ENCODE results near the gene MORC2. TPM values are rescaled to one million over a fixed set of nuclear protein-coding genes. Genes with fewer than 3 reads are reported as not detected.

MORC2 gene
- polyA plus RNA-seq, 1 donor from 2014 or later: 15.1 TPM

- Histone ChIP-seq H3K27me3 (ENCODE audit: insufficient read depth, low read depth, low read length) (no peaks in the 10 kb centered on the region), H3K4me2 (ENCODE audit: low read length) (no peak overlapping the region), H3K9me2 (ENCODE audit: insufficient read depth, low read length) (no peaks in the 10 kb centered on the region), H3K36me3 (ENCODE audit: insufficient read depth, low read length) (peaks cover 6% of the 10 kb centered on the region), H3F3A (ENCODE audit: insufficient read depth, low read length, poor library complexity, severe bottlenecking) (no peaks in the 10 kb centered on the region), H2AFZ (ENCODE audit: low read depth, low read length) (no peak overlapping the region), H3K27ac (ENCODE audit: low read length) (no peak overlapping the region), H3K4me3 (ENCODE audit: low read length) (no peak overlapping the region), H3K79me2 (replicated peaks; ENCODE audit: insufficient read depth, low read length) (no peaks in the 10 kb centered on the region), H3K9me3 (ENCODE audit: low read length) (no peaks in the 10 kb centered on the region), H4K20me1 (ENCODE audit: insufficient read depth) (no peaks in the 10 kb centered on the region), H3K9ac (ENCODE audit: low read length) (no peak overlapping the region)
- no peak for TF ChIP-seq EP300 (conservative IDR thresholded peaks at IDR 0.05; ENCODE audit: poor library complexity, severe bottlenecking)
- TF ChIP-seq TAF1 (IDR thresholded peaks at IDR 0.05; ENCODE audit: low read depth): no peak
Measured at GRCh38 chr22:30885001-30885366, 83.6 kb downstream of the MORC2 start.

GRCh38 chr22:30884211-30885000, 84.2 kb downstream of the MORC2 start:
- Histone ChIP-seq H3K4me2 (ENCODE audit: low read length) (no peak overlapping the region), H3F3A (ENCODE audit: insufficient read depth, low read length, poor library complexity, severe bottlenecking) (no peaks in the 10 kb centered on the region), H3K9ac (ENCODE audit: low read length) (no peak overlapping the region), H3K9me3 (ENCODE audit: low read length) (no peaks in the 10 kb centered on the region), H3K4me3 (ENCODE audit: low read length) (no peak overlapping the region), H3K36me3 (ENCODE audit: insufficient read depth, low read length) (peaks cover 6% of the 10 kb centered on the region), H4K20me1 (ENCODE audit: insufficient read depth) (no peaks in the 10 kb centered on the region), H3K79me2 (replicated peaks; ENCODE audit: insufficient read depth, low read length) (no peaks in the 10 kb centered on the region), H3K27me3 (ENCODE audit: insufficient read depth, low read depth, low read length) (no peaks in the 10 kb centered on the region), H3K9me2 (ENCODE audit: insufficient read depth, low read length) (no peaks in the 10 kb centered on the region), H3K27ac (ENCODE audit: low read length) (no peak overlapping the region), H2AFZ (ENCODE audit: low read depth, low read length) (no peak overlapping the region)
- TF ChIP-seq CTCF (IDR thresholded peaks at IDR 0.05; ENCODE audit: poor library complexity, severe bottlenecking) (no peak), REST (IDR thresholded peaks at IDR 0.05; ENCODE audit: borderline replicate concordance) (no peak), TAF1 (IDR thresholded peaks at IDR 0.05; ENCODE audit: low read depth) (no peak), MXI1 (conservative IDR thresholded peaks at IDR 0.05; ENCODE audit: poor library complexity, severe bottlenecking) (no peak), EZH2 (IDR thresholded peaks at IDR 0.05; ENCODE audit: borderline replicate concordance, insufficient read depth, low read length, poor library complexity, severe bottlenecking) (no peak), SMC3 (conservative IDR thresholded peaks at IDR 0.05; ENCODE audit: poor library complexity) (no peak), EP300 (conservative IDR thresholded peaks at IDR 0.05; ENCODE audit: poor library complexity, severe bottlenecking) (no peak), POLR2AphosphoS5 (IDR thresholded peaks at IDR 0.05) (no peak), RAD21 (conservative IDR thresholded peaks at IDR 0.05) (no peak)

All from neural cell (in vitro differentiated cells).